Sciatic nerve (tissue), 2 donors: Measurements from ENCODE around the gene ITGB3. TPM values are rescaled to one million over a fixed set of nuclear protein-coding genes. Genes with fewer than 3 reads are reported as not detected.

ENCODE experiments used
- ATAC-seq: fragments of 200-7000 bp; cut with Tn5 transposase; one replicate; pipeline ENCODE4 v1.9.1; 2020; ENCODE audit warnings: mild to moderate bottlenecking, moderate library complexity
- DNase-seq: peaks from one replicate; pipeline ENCODE4 v3.0.0-alpha.2; 2020; ENCODE audit warnings: low spot score
- intact Hi-C: fragments of 100-400 bp; cut with DNase I; formaldehyde crosslinking; loops from one replicate; pipeline ENCODE4 v1.14.2; 2022
- total RNA-seq: library from RNA; stranded (reverse); fragmentation: NEBNext Ultra II Directional; extraction: Animal tissue kit (Norgen Biotek cat#: 25700); gene quantifications from one replicate; pipeline ENCODE4 v1.2.1, GENCODE V29; 2021
- donor health status: DM: no; HTN: no; CAD: no.
- donor health status: DM: no; HTN: no; CAD: no.

The ITGB3 gene
- total RNA-seq, 1 donor from 2014 or later = 30.2 TPM

DNA sequence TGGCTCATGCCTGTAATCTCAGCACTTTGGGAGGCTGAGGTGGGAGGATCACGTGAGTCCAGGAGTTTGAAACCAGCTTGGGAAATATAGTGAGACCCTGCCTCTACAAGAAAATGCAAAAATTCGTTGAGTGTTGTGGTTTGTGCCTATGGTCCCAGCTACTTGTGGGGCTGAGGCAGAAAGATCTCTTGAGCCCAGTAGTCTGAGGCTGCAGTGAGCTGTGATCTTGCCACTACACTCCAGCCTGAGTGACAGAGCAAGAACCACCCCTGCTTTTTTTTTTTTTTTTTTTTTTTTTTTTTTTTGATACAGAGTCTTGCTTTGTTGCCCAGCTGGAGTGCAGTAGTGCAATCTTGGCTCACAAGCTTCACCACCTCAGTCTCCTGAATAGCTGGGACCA, 34.0 kb downstream of the ITGB3 start:
- DNase-seq = no peak
- no peak for ATAC-seq
- intact Hi-C loops = no loop called here

DNA sequence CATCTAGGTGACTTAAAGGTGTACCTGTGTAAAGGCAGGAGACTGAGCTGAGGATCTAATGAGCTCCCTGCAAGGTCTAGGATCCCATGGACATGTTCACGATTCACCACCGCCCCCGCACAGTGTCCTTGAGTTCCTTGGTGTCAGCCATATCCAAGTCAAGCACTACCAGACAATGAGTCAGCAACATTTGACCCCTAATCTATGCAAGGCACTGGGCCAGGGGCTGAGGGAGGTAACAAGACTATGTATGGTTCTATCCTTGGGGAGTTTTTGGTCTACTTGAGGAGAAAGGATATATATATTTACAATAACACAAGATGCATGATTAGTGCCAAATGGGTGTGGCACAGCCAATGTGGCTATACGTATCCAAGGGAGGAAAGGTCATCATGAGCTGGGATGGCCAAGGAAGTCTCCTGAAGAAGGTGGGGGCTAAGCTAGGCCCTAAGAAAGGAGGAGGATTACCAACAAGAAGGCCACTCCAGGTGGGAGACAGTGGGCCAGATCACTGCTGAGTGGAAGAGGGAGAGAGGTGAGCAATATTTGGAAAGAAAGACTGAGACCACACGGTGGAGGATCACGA, 35.0 kb downstream of the ITGB3 start:
- ATAC-seq = no peak

GRCh38 chr17:47289302-47289701, 35.7 kb downstream of the ITGB3 start:
- intact Hi-C loops = no loop called here
- DNase-seq (no peak), ATAC-seq (no peak)

More for the DNA sequence above, 35.0 kb downstream of the ITGB3 start:
- DNase-seq = no peak
- intact Hi-C loops = no loop called here

DNA sequence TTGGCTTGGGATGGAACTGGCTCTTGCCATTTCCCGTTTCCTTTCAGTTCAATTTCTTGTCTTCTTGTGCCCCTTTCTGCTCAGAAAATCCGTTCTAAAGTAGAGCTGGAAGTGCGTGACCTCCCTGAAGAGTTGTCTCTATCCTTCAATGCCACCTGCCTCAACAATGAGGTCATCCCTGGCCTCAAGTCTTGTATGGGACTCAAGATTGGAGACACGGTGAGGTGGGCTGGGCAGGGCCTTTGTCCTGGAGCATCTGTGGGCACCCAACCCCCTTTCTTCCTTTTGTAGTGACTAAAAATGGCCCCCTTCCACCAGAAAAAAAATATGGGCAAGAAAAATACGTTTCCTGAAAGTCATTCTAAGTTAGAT, 37.2 kb downstream of the ITGB3 start:
- DNase-seq = no peak
- no peak for ATAC-seq
- intact Hi-C loops = no loop called here

DNA sequence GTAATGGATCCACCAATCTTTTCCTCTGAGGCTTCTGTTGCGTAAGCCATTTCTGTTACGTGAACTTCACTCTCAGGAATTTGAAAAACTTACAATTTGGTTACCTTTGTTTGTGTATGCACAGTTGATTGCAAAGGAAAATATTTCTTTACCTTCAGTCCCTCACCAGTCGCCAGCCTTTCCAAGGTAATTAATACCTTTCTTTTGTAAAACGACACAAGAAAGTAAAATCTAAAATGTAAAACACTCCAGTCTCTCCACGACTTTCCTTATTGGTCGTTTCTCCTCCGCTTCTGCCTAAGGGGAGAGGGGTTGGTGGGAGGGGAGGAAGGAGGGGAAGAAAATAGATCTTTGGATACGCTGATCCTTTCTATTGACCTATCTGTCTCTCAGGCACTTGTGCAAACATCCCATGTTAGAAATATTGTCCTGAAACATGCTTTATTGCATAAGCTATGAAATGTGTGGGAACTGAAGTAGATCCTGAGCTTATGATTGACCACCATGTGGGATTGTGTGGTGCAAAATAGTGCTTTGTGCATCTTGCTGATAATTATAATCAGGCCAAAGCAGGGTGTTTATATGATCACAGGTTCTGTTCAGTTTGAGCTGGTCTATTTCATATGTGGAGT, 37.7 kb downstream of the ITGB3 start:
- ATAC-seq = no peak
- intact Hi-C loops = no loop called here

GRCh38 chr17:47292206-47292605, 38.6 kb downstream of the ITGB3 start:
- intact Hi-C loops = no loop called here
- ATAC-seq = no peak
- DNase-seq = no peak

More for the DNA sequence above, 37.7 kb downstream of the ITGB3 start:
- no peak for DNase-seq

- ATAC-seq (peak; percentile 67), DNase-seq (peak; percentile 77)
- intact Hi-C loops = no loop called here
Measured at GRCh38 chr17:47295037-47295873, 41.6 kb downstream of the ITGB3 start.

DNA sequence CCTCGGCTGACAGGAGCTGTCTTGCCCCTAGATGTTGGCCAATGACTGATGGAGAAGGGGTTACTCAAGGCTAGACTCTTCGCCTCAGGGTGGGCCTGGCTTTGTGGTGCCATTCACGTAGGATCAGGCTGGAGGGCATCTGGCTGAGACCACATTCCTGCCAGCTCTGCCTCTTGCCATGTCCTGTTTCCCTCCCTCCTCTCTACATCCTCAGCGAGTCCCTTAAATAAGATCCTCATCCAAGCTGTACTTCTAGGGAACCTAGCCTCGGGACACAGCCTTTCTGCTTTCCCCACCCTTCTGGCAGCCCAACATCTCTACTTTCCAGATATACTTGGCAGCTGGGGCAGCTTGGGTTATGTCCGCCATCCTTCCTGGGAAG, 42.2 kb downstream of the ITGB3 start:
- no peak for DNase-seq
- intact Hi-C loops = no loop called here
- ATAC-seq = peak; percentile 3

DNA sequence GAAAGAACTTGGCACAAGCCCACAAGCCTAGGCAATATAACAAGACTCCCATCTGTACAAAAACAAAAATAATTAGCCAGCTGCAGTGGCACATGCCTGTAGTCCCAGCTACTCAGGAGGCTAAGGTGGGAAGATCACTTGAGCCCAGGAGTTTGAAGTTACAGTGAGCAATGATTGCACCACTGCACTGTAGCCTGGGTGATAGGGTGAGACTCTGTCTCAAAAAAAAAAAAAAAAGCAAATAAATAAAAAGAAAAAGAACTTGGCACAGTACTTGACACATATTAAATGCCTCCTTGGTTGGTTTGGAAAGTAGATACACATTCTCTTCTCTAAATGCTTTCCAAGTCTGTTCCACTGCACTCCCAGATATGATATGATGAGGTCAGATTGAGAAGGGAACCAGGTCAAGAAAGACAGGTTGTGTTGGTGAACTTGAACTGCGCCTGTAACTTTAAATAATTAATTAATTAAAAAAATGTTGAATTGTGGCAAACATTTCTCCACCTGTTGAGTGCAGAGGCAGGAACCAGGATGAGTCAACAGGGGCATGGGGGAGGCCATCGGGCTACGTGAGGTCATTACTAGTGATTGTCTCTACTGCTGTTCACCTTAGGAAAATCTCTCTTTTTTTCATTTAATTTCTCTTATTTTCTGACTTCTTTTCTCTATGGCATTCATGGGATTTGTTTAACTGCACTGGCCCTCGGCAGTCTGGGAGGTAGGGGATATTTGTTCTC, 44.2 kb downstream of the ITGB3 start:
- intact Hi-C loops = no loop called here
- ATAC-seq (no peak), DNase-seq (no peak)

DNA sequence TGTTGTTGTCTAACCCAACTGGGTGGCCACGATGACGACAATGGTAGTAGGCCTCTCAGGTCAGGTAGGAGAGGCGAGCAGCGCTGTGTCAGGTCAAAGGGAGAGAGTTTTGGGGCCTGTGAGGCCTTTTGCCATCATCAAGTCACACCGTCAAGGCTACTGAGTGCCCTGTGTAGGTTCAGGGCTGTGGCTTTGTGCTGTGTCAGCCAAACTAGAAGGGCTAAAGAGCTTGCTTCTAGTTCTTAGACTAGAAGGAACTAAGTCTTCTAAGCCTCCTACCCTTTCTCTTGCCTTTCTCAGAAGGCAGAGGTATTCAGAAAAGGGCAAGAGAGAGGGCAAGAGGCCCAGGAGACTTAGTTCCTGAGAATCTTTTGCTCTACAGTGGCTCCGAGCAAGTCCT, 45.1 kb downstream of the ITGB3 start:
- DNase-seq (no peak), ATAC-seq (no peak)
- intact Hi-C loops = no loop called here

- no peak for ATAC-seq
- DNase-seq = no peak
- intact Hi-C loops = no loop called here
Measured at GRCh38 chr17:47299239-47299910, 45.7 kb downstream of the ITGB3 start.

- ATAC-seq = no peak
- intact Hi-C loops = no loop called here
Measured at GRCh38 chr17:47300718-47301117, 47.1 kb downstream of the ITGB3 start.

DNA sequence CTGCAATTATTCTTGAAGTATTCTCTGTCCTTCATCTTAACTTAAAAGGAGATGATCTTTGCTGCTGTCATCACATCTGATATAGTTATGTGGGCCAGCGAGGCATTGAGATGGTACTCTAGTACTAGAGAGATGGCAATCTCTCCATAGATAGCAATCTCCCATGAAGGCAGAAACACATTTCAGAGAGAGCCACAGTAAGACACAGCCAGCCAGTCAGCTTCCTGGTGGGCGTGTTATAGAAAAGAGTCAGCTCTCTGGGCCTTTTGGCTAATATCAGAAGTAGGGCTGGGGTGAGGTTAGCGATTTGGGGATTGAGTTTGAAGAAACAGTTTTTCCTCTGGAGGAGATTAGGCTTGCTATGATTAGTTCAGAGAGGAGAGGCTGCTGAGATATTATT, 47.5 kb downstream of the ITGB3 start:
- intact Hi-C loops = no loop called here
- DNase-seq (no peak), ATAC-seq (no peak)

More at GRCh38 chr17:47300718-47301117, 47.1 kb downstream of the ITGB3 start:
- DNase-seq = no peak

DNA sequence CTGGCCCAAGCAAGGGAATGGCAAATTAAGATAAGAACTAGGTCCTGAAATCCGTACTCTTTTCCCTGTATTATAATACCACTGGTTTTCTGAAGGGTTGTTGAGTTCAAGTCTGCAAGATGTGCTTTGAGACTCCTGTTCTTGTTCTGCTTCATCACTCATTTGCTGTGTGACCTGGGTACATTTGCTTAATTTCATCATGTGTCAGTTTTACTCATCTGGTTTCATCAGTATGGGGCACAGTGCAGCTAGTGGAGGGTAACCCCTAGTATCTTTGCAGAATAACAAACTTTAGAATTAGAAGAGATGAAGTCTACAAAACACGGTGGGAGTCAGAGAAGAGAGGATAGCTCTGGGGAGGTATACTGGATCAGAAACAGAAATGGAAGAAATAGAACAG, 48.2 kb downstream of the ITGB3 start:
- intact Hi-C loops = no loop called here
- ATAC-seq = no peak
- no peak for DNase-seq

- DNase-seq (no peak), ATAC-seq (no peak)
- intact Hi-C loops = no loop called here
Measured at GRCh38 chr17:47304186-47304585, 50.6 kb downstream of the ITGB3 start.

GRCh38 chr17:47305302-47305923, 51.8 kb downstream of the ITGB3 start:
- intact Hi-C loops = no loop called here
- ATAC-seq (peak; percentile 56), DNase-seq (no peak)

- ATAC-seq = no peak
- no peak for DNase-seq
- intact Hi-C loops = no loop called here
Measured at GRCh38 chr17:47310186-47310733, 56.6 kb downstream of the ITGB3 start.

GRCh38 chr17:47311420-47311819, 57.8 kb downstream of the ITGB3 start:
- ATAC-seq (no peak), DNase-seq (no peak)
- intact Hi-C loops = no loop called here
